Mesenchymal stem cell (in vitro differentiated cells and primary cell): ENCODE results near the gene GAB2.

Experiments
- DNase-seq: peaks from one replicate; pipeline ENCODE4 v3.0.0-alpha.2; 2013
- H2AFZ ChIP-seq: one replicate; pipeline ENCODE4 v1.6.1; 2013; ENCODE audit warnings: low read depth, mild to moderate bottlenecking, control low read depth, inconsistent platforms, low read length, moderate library complexity
- H2AK5ac ChIP-seq: 2 replicates; pipeline ENCODE4 v1.6.1; 2013; ENCODE audit warnings: low read length, moderate library complexity, mild to moderate bottlenecking, inconsistent platforms; ENCODE audit not compliant: severe bottlenecking
- H2BK120ac ChIP-seq: one replicate; pipeline ENCODE4 v1.6.1; 2013; ENCODE audit warnings: low read depth, mild to moderate bottlenecking, inconsistent platforms, low read length, moderate library complexity
- H2BK12ac ChIP-seq, 2 experiments: one replicate each; pipeline ENCODE4 v1.6.1; 2013; ENCODE audit warnings: inconsistent platforms in 2 of 2, low read length in 2 of 2, mild to moderate bottlenecking in 2 of 2, moderate library complexity in 2 of 2, control low read depth in 1 of 2
- H2BK15ac ChIP-seq: one replicate; pipeline ENCODE4 v1.6.1; 2013; ENCODE audit warnings: mild to moderate bottlenecking, low read depth, inconsistent platforms; ENCODE audit not compliant: poor library complexity, severe bottlenecking
- H2BK5ac ChIP-seq: 2 replicates; pipeline ENCODE4 v1.6.1; 2013; ENCODE audit warnings: low read depth, mild to moderate bottlenecking, low read length, control low read depth, inconsistent platforms; ENCODE audit not compliant: poor library complexity, severe bottlenecking
- H3K14ac ChIP-seq, 2 experiments: one replicate each; pipeline ENCODE4 v1.6.1; 2013; ENCODE audit warnings: inconsistent platforms in 2 of 2, low read length in 2 of 2, control low read depth in 1 of 2, mild to moderate bottlenecking in 1 of 2, moderate library complexity in 1 of 2
- H3K18ac ChIP-seq, 2 experiments: one replicate each; pipeline ENCODE4 v1.6.1; 2013; ENCODE audit warnings: inconsistent platforms in 2 of 2, low read length in 2 of 2, control low read depth in 1 of 2, low read depth in 1 of 2, mild to moderate bottlenecking in 1 of 2
- H3K23ac ChIP-seq, 2 experiments: one replicate each; pipeline ENCODE4 v1.6.1; 2013; ENCODE audit warnings: inconsistent platforms in 2 of 2, low read length in 2 of 2, mild to moderate bottlenecking in 2 of 2, moderate library complexity in 2 of 2, control low read depth in 1 of 2
- H3K27ac ChIP-seq: 2 replicates; pipeline ENCODE4 v1.5.1; 2013; ENCODE audit warnings: mild to moderate bottlenecking, moderate library complexity, low read length, control low read depth, inconsistent platforms; ENCODE audit not compliant: poor library complexity, severe bottlenecking
- H3K27me3 ChIP-seq, 2 experiments: 2 replicates each; pipeline versions ENCODE4 v1.6.1 to v1.7.0; 2013; ENCODE audit warnings: low read length in 2 of 2, mild to moderate bottlenecking in 2 of 2, moderate library complexity in 2 of 2, control low read depth in 1 of 2, inconsistent platforms in 1 of 2; ENCODE audit not compliant: control insufficient read depth in 1 of 2, insufficient read depth in 1 of 2
- H3K36me3 ChIP-seq, 2 experiments: 2 replicates each; pipeline versions ENCODE4 v1.6.1 to v1.7.0; 2013; ENCODE audit warnings: low read length in 2 of 2, control low read depth in 1 of 2, inconsistent platforms in 1 of 2, low read depth in 1 of 2, mild to moderate bottlenecking in 1 of 2; ENCODE audit not compliant: insufficient read depth in 2 of 2, control insufficient read depth in 1 of 2
- H3K4ac ChIP-seq, 2 experiments: one replicate each; pipeline ENCODE4 v1.6.1; 2013; ENCODE audit warnings: inconsistent platforms in 2 of 2, low read length in 2 of 2, mild to moderate bottlenecking in 2 of 2, moderate library complexity in 2 of 2, control low read depth in 1 of 2, low read depth in 1 of 2
- H3K4me1 ChIP-seq: 2 replicates; pipeline ENCODE4 v1.6.1; 2013; ENCODE audit warnings: low read depth, low read length, control low read depth; ENCODE audit not compliant: control insufficient read depth, insufficient read depth
- H3K4me2 ChIP-seq: 2 replicates; pipeline ENCODE4 v1.6.1; 2013; ENCODE audit warnings: low read length, mild to moderate bottlenecking, inconsistent platforms; ENCODE audit not compliant: poor library complexity, severe bottlenecking
- H3K4me3 ChIP-seq, 2 experiments: 2 replicates each; pipeline versions ENCODE4 v1.5.1 to v1.7.0; 2013; ENCODE audit warnings: low read length in 2 of 2, mild to moderate bottlenecking in 2 of 2, control low read depth in 1 of 2, low read depth in 1 of 2; ENCODE audit not compliant: insufficient read depth in 1 of 2
- H3K79me1 ChIP-seq: replicated peaks from 2 replicates; pipeline ENCODE4 v1.6.1; 2013; ENCODE audit warnings: mild to moderate bottlenecking, control low read depth, low read length, inconsistent platforms; ENCODE audit not compliant: poor library complexity, severe bottlenecking
- H3K9ac ChIP-seq: 2 replicates; pipeline ENCODE4 v1.7.0; 2013; ENCODE audit warnings: mild to moderate bottlenecking, low read length, moderate library complexity
- H3K9me3 ChIP-seq: 2 replicates; pipeline ENCODE4 v1.7.0; 2013; ENCODE audit warnings: mild to moderate bottlenecking, low read length; ENCODE audit not compliant: control insufficient read depth
- H4K8ac ChIP-seq: one replicate; pipeline ENCODE4 v1.6.1; 2013; ENCODE audit warnings: inconsistent platforms, mild to moderate bottlenecking, low read length, moderate library complexity
- H4K91ac ChIP-seq: one replicate; pipeline ENCODE4 v1.6.1; 2013; ENCODE audit warnings: mild to moderate bottlenecking, low read length, inconsistent platforms
- WGBS: methylation state at CpG from one replicate; pipeline ENCODE4 v1.1.7; 2013; ENCODE audit warnings: mixed read lengths; 5-methylcytosine and 5-hydroxymethylcytosine counted together

The GAB2 gene

DNA sequence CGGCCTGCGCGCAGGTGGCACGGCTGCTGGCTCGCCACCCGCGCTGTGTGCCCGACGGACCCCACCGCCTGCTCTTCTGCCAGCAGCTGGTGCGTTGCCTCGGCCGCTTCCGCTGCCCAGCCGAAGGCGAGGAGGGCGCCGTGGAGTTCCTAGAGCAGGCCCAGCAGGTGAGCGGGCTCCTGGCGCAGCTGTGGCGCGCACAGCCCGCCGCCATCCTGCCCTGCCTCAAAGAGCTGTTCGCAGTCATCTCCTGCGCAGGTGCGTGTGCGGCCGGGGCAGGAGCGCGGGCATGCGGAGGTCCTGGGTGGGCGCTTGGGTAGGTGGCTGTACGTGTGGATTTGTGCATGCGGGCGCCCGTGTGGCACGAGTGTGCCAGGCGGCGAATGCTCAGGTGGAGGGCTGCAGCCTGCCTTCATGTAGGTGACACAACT lies 220.9 kb downstream of the GAB2 start:
- Histone ChIP-seq H2AK5ac (no peak overlapping the region), H4K8ac (no peak overlapping the region), H3K4me2 (no peak overlapping the region), H2BK15ac (no peak overlapping the region), H2BK12ac (no peak overlapping the region), H2AFZ (no peak overlapping the region), H3K23ac (no peak overlapping the region), H3K9me3 (no peaks in the 10 kb centered on the region), H2BK120ac (no peak overlapping the region), H3K9ac (no peak overlapping the region), H3K14ac (no peak overlapping the region), H3K79me1 (peaks cover 69% of the 10 kb centered on the region), H2BK5ac (no peak overlapping the region), H3K4ac (no peak overlapping the region), H3K4me1 (peaks cover 10% of the 10 kb centered on the region), H3K18ac (no peak overlapping the region), H3K36me3 (peaks cover 55 to 60% of the 10 kb centered on the region in 2 experiments), H3K4me3 (no peak overlapping the region), H4K91ac (no peak overlapping the region), H3K27ac (no peak overlapping the region), H3K27me3 (no peaks in the 10 kb centered on the region)
- DNase-seq: no peak
- 98% methylated on average over 40 of the region's 40 CpGs for WGBS

DNA sequence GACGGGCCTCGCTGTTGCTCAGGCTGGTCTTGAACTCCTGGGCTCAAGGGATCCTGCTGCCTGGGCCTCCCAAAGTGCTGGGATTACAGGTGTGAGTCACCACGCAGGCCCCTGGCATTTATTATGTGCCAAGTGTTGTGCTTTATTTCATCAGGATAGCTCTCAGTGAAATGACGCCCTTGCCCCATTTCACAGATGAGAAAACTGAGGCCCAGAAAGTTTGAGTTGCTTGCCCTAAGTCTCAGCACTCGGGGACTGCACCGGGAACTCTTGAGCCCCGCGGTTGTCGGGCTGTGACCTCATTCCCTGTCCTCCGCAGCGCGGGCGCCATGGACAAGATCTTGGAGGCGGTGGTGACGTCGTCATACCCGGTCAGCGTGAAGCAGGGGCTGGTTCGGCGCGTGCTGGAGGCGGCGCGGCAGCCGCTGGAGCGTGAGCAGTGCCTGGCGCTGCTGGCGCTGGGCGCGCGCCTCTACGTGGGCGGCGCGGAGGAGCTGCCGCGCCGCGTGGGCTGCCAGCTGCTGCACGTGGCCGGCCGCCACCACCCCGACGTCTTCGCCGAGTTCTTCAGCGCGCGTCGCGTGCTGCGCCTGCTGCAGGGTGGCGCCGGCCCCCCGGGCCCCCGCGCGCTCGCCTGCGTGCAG lies 221.6 kb downstream of the GAB2 start:
- H3K4me2 ChIP-seq: no peak overlapping the region
- no peak overlapping the region for H2AK5ac ChIP-seq
- no peak overlapping the region for H3K14ac ChIP-seq
- H3K9ac ChIP-seq: no peak overlapping the region
- H3K4me3 ChIP-seq: no peak overlapping the region
- H2AFZ ChIP-seq: no peak overlapping the region
- H4K8ac ChIP-seq: no peak overlapping the region
- WGBS: 98% methylated on average over 50 of the region's 60 CpGs
- no peak overlapping the region for H2BK12ac ChIP-seq
- peaks cover 49 to 62% of the 10 kb centered on the region in 2 experiments for H3K36me3 ChIP-seq
- no peak overlapping the region for H3K23ac ChIP-seq
- no peak overlapping the region for H3K27ac ChIP-seq
- peaks cover 70% of the 10 kb centered on the region for H3K79me1 ChIP-seq
- peak overlapping the region in 1 of 2 experiments; percentile 42 for H3K18ac ChIP-seq
- H3K4me1 ChIP-seq: peaks cover 12% of the 10 kb centered on the region
- no peak for DNase-seq
- no peak overlapping the region for H2BK120ac ChIP-seq
- H2BK15ac ChIP-seq: no peak overlapping the region
- H3K4ac ChIP-seq: no peak overlapping the region
- H3K27me3 ChIP-seq: no peaks in the 10 kb centered on the region
- H2BK5ac ChIP-seq: no peak overlapping the region
- H4K91ac ChIP-seq: no peak overlapping the region
- no peaks in the 10 kb centered on the region for H3K9me3 ChIP-seq

DNA sequence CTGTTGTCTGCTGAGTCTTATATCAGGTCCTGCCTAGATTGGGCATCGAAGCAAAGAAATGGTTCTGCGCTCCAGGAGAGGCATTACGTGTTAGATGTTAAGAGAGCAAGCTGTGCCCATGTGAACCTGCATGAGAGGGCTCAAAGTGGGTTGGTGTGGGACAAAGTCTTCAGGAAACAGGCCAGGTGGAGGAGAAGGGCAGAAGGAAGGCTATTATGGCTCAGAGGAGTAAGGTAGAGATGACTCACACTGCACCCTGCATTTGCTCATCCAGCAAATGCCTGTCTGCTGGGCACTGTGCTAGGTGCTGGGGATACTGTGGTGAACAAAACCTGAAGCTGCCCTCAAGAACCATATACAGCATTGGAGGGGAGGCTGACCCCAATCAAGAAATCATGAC lies 223.1 kb downstream of the GAB2 start:
- DNase-seq: no peak
- Histone ChIP-seq H3K4ac (no peak overlapping the region), H3K27ac (no peak overlapping the region), H4K91ac (no peak overlapping the region), H3K4me2 (no peak overlapping the region), H3K23ac (peak overlapping the region in 1 of 2 experiments; percentile 23), H2BK15ac (no peak overlapping the region), H3K9ac (no peak overlapping the region), H2AK5ac (no peak overlapping the region), H2BK5ac (no peak overlapping the region), H3K36me3 (peaks cover 33 to 47% of the 10 kb centered on the region in 2 experiments), H3K4me3 (no peak overlapping the region), H3K9me3 (no peaks in the 10 kb centered on the region), H3K14ac (no peak overlapping the region), H2AFZ (no peak overlapping the region), H3K27me3 (no peaks in the 10 kb centered on the region), H4K8ac (no peak overlapping the region), H2BK120ac (no peak overlapping the region), H2BK12ac (no peak overlapping the region), H3K18ac (no peak overlapping the region), H3K79me1 (peaks cover 61% of the 10 kb centered on the region), H3K4me1 (peaks cover 19% of the 10 kb centered on the region)
- 98% methylated on average over 3 of the region's 3 CpGs for WGBS

DNA sequence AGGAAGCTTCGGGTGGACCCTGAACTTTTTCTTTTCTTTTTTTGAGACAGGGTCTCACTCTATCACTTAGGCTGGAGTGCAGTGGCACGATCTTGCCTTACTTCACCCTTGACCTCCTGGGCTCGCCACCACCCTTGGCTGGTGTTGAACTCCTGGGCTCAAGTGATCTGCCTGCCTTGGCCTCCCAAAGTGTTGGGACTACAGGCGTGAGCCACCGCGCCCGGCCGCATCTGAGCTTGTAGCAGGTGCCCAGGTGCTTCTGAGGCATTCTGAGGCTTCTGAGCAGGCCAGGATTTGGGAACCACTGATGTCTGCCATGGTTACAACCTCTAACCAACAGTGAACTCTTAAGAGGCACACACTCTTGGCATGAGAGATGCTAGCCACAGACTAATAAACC lies 223.8 kb downstream of the GAB2 start:
- Histone ChIP-seq H2BK120ac (no peak overlapping the region), H3K27ac (no peak overlapping the region)

More for the DNA sequence above, 223.8 kb downstream of the GAB2 start:
- Histone ChIP-seq H3K27me3 (no peaks in the 10 kb centered on the region), H2BK15ac (no peak overlapping the region), H2AFZ (no peak overlapping the region), H3K4me1 (peaks cover 24% of the 10 kb centered on the region), H3K14ac (no peak overlapping the region), H3K79me1 (peaks cover 62% of the 10 kb centered on the region), H3K18ac (no peak overlapping the region), H3K36me3 (peaks cover 27 to 43% of the 10 kb centered on the region in 2 experiments), H3K4ac (no peak overlapping the region), H2BK12ac (no peak overlapping the region), H3K9ac (peak overlapping the region; percentile 75), H3K4me2 (no peak overlapping the region), H3K4me3 (no peak overlapping the region), H3K23ac (no peak overlapping the region), H4K91ac (no peak overlapping the region), H4K8ac (no peak overlapping the region), H3K9me3 (no peaks in the 10 kb centered on the region), H2AK5ac (no peak overlapping the region), H2BK5ac (no peak overlapping the region)
- no peak for DNase-seq
- 94% methylated on average over 8 of the region's 8 CpGs for WGBS
